ENCODE data around the gene BMI1. TPM values are rescaled to one million over a fixed set of nuclear protein-coding genes. Genes with fewer than 3 reads are reported as not detected.

The BMI1 gene
- polyA plus RNA-seq, 1 donor (not counting 4 experiments of a cell fraction or from before 2014, with no cell fraction given), result 33.1 TPM

DNA sequence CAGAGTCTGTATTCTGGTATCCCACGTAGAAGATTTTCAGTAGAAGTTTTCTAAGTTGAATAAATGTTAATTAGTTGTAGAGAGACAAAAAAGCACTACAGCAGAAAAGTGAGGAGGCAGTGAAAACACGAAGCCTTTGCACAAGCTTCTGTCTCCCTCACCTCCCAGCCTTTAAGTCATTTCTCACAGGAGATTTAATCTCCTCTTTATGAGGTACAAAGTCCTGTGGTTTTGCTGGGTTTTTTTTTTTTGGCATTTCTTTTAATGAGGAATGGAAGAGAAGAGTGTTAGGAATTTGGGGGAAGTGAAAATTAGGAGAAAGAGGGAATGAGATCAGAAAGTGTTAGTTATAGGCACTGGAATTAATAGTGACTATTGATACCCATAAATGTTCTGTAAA lies 45.9 kb downstream of the BMI1 start:
- DNase-seq (ENCODE audit: low read depth, low spot score), result no peak
- Histone ChIP-seq H3K4me2 (ENCODE audit: control insufficient read depth, extremely low read depth, insufficient read depth, low read depth, low read length) (no peak overlapping the region), H4K20me1 (ENCODE audit: control insufficient read depth, extremely low read depth, insufficient read depth, low read length) (no peaks in the 10 kb centered on the region), H3K9ac (ENCODE audit: control insufficient read depth, extremely low read depth, insufficient read depth, low read length) (no peak overlapping the region), H3K9me1 (ENCODE audit: control insufficient read depth, extremely low read depth, insufficient read depth, low read length) (no peaks in the 10 kb centered on the region), H2AFZ (ENCODE audit: control insufficient read depth, low read length) (no peak overlapping the region), H3K4me1 (ENCODE audit: control insufficient read depth, extremely low read depth, insufficient read depth, low read length) (no peaks in the 10 kb centered on the region), H3K9me3 (ENCODE audit: control insufficient read depth, low read depth, low read length) (no peaks in the 10 kb centered on the region), H3K4me3 (ENCODE audit: control insufficient read depth in 2 of 3, extremely low read depth in 1 of 3, insufficient read depth in 2 of 3, low read depth in 1 of 3, low read length in 3 of 3) (no peak overlapping the region), H3K27ac (ENCODE audit: control insufficient read depth, insufficient read depth, low read length) (no peak overlapping the region), H3K27me3 (ENCODE audit: control insufficient read depth, extremely low read depth, insufficient read depth, low read length) (no peaks in the 10 kb centered on the region), H3K36me3 (ENCODE audit: control insufficient read depth in 2 of 2, extremely low read depth in 1 of 2, insufficient read depth in 2 of 2, low read length in 2 of 2) (no peaks in the 10 kb centered on the region), H3K79me2 (ENCODE audit: control insufficient read depth, insufficient read depth, low read length) (no peaks in the 10 kb centered on the region)
- FAIRE-seq, result no peak
- dilution Hi-C loops (cut with MboI; ENCODE audit: extremely low pct_ligation_motif_present, low sequenced_read_pairs), result no loop called here
- TF ChIP-seq EZH2 (IDR thresholded peaks at IDR 0.05; ENCODE audit: low read length), result no peak
- TF ChIP-seq, protein P1, sequence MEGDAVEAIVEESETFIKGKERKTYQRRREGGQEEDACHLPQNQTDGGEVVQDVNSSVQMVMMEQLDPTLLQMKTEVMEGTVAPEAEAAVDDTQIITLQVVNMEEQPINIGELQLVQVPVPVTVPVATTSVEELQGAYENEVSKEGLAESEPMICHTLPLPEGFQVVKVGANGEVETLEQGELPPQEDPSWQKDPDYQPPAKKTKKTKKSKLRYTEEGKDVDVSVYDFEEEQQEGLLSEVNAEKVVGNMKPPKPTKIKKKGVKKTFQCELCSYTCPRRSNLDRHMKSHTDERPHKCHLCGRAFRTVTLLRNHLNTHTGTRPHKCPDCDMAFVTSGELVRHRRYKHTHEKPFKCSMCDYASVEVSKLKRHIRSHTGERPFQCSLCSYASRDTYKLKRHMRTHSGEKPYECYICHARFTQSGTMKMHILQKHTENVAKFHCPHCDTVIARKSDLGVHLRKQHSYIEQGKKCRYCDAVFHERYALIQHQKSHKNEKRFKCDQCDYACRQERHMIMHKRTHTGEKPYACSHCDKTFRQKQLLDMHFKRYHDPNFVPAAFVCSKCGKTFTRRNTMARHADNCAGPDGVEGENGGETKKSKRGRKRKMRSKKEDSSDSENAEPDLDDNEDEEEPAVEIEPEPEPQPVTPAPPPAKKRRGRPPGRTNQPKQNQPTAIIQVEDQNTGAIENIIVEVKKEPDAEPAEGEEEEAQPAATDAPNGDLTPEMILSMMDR (optimal IDR thresholded peaks at IDR 0.05 in 1 of 3, IDR thresholded peaks at IDR 0.05 in 1 of 3, conservative IDR thresholded peaks at IDR 0.05 in 1 of 3; ENCODE audit: extremely low read depth in 1 of 3, insufficient read depth in 2 of 3, low read length in 3 of 3), result no peak

GRCh38 chr10:22367471-22367870 lies 46.6 kb downstream of the BMI1 start:
- H3K4me1 ChIP-seq (ENCODE audit: control insufficient read depth, extremely low read depth, insufficient read depth, low read length), result no peaks in the 10 kb centered on the region
- dilution Hi-C loops (cut with MboI; ENCODE audit: extremely low pct_ligation_motif_present, low sequenced_read_pairs), result no loop called here
- TF ChIP-seq EZH2 (IDR thresholded peaks at IDR 0.05; ENCODE audit: low read length), result no peak
- TF ChIP-seq, protein P1 (optimal IDR thresholded peaks at IDR 0.05 in 1 of 3, IDR thresholded peaks at IDR 0.05 in 1 of 3, conservative IDR thresholded peaks at IDR 0.05 in 1 of 3; ENCODE audit: extremely low read depth in 1 of 3, insufficient read depth in 2 of 3, low read length in 3 of 3), result no peak
- H3K27me3 ChIP-seq (ENCODE audit: control insufficient read depth, extremely low read depth, insufficient read depth, low read length), result peaks cover 3% of the 10 kb centered on the region
- no peak overlapping the region for H3K4me2 ChIP-seq (ENCODE audit: control insufficient read depth, extremely low read depth, insufficient read depth, low read depth, low read length)
- no peaks in the 10 kb centered on the region for H3K9me1 ChIP-seq (ENCODE audit: control insufficient read depth, extremely low read depth, insufficient read depth, low read length)
- no peak overlapping the region for H3K4me3 ChIP-seq (ENCODE audit: control insufficient read depth in 2 of 3, extremely low read depth in 1 of 3, insufficient read depth in 2 of 3, low read depth in 1 of 3, low read length in 3 of 3)
- H3K9me3 ChIP-seq (ENCODE audit: control insufficient read depth, low read depth, low read length), result no peaks in the 10 kb centered on the region
- H2AFZ ChIP-seq (ENCODE audit: control insufficient read depth, low read length), result no peak overlapping the region
- no peak overlapping the region for H3K27ac ChIP-seq (ENCODE audit: control insufficient read depth, insufficient read depth, low read length)
- FAIRE-seq, result no peak
- H3K79me2 ChIP-seq (ENCODE audit: control insufficient read depth, insufficient read depth, low read length), result no peaks in the 10 kb centered on the region
- no peaks in the 10 kb centered on the region for H3K36me3 ChIP-seq (ENCODE audit: control insufficient read depth in 2 of 2, extremely low read depth in 1 of 2, insufficient read depth in 2 of 2, low read length in 2 of 2)
- H3K9ac ChIP-seq (ENCODE audit: control insufficient read depth, extremely low read depth, insufficient read depth, low read length), result no peak overlapping the region
- no peak for DNase-seq (ENCODE audit: low read depth, low spot score)
- H4K20me1 ChIP-seq (ENCODE audit: control insufficient read depth, extremely low read depth, insufficient read depth, low read length), result no peaks in the 10 kb centered on the region
